AG10803 (cell line): ENCODE measurements around the gene FCGBP.

Experiments
- DNase-seq: peaks from one replicate; pipeline ENCODE4 v3.0.0; 2010; ENCODE audit warnings: low read depth
- H3K4me3 ChIP-seq: 2 replicates; pipeline ENCODE4 v1.5.1; 2011; ENCODE audit warnings: mild to moderate bottlenecking, low read length, control low read depth
- TF ChIP-seq, protein P1 (sequence below): conservative IDR thresholded peaks from 2 replicates; pipeline ENCODE4 v1.5.1; 2011; ENCODE audit warnings: mild to moderate bottlenecking, low read length, control low read depth, inconsistent platforms

The FCGBP gene

DNA sequence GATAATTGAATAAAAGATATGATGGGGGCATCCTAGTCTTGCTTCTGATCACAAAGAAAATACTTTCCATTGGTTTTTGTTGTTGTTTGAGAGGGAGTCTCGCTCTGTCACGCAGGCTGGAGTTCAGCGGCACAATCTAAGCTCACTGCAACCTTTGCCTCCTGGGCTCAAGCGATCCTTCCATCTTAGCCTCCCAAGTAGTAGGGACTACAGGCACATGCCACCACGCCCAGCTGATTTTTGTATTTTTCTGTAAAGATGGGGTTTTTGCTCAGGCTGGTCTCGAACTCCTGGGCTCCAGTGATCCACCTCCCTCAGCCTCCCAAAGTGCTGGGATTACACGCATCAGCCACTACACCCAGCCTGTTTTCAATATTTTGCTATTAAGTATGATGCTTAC lies 19.5 kb upstream of the FCGBP start:
- TF ChIP-seq, protein P1, sequence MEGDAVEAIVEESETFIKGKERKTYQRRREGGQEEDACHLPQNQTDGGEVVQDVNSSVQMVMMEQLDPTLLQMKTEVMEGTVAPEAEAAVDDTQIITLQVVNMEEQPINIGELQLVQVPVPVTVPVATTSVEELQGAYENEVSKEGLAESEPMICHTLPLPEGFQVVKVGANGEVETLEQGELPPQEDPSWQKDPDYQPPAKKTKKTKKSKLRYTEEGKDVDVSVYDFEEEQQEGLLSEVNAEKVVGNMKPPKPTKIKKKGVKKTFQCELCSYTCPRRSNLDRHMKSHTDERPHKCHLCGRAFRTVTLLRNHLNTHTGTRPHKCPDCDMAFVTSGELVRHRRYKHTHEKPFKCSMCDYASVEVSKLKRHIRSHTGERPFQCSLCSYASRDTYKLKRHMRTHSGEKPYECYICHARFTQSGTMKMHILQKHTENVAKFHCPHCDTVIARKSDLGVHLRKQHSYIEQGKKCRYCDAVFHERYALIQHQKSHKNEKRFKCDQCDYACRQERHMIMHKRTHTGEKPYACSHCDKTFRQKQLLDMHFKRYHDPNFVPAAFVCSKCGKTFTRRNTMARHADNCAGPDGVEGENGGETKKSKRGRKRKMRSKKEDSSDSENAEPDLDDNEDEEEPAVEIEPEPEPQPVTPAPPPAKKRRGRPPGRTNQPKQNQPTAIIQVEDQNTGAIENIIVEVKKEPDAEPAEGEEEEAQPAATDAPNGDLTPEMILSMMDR = no peak
- no peak overlapping the region for H3K4me3 ChIP-seq
- DNase-seq = no peak

DNA sequence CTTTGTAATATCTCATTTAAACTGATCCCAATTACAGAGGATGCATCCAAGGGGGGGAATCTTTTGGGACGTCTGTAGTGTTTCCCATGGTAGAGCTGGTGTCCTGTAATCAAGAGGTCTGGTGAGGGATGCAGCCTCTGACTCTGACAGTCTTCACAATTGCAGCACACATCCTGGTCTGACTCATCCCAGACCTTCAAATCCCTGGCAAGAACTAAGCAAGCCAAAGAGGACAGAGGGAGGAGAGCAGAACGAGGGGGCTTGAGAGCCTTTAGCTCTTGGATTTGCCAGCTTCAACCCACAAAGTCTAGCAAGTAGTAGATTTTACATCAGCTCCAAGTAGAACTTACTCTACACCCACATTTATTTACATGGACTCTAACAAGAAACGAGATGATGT lies 17.3 kb upstream of the FCGBP start:
- peak; percentile 11 for DNase-seq
- no peak overlapping the region for H3K4me3 ChIP-seq
- TF ChIP-seq, protein P1 = no peak

DNA sequence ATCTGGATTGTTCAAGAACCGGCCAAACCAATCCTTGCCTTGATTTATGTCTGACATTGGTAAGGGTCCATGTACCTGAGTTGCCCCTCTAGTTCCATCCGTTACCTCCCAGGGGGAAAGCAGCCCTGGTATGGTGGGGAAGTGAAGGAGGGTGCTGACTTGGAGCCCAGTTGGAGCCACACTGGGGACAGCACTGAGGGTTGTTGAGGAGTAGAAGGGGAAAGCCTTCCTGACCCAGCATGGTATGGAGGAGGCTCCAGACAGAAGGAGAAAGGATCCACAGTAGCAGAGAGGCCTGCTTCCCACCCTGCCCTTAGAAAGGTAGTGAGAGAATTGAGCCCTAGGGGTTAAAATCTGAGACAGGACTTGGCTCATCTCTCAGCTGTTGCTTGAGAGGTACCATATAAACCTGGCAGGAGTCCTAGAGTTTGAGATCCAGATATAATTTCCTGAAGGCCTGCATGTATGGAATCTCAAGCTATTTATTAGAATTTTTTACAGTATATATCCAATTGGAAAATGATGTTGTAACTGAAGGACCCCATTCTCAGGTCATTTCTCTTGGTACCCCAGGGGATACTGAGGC lies 16.7 kb upstream of the FCGBP start:
- TF ChIP-seq, protein P1 = no peak
- no peak for DNase-seq
- no peak overlapping the region for H3K4me3 ChIP-seq

DNA sequence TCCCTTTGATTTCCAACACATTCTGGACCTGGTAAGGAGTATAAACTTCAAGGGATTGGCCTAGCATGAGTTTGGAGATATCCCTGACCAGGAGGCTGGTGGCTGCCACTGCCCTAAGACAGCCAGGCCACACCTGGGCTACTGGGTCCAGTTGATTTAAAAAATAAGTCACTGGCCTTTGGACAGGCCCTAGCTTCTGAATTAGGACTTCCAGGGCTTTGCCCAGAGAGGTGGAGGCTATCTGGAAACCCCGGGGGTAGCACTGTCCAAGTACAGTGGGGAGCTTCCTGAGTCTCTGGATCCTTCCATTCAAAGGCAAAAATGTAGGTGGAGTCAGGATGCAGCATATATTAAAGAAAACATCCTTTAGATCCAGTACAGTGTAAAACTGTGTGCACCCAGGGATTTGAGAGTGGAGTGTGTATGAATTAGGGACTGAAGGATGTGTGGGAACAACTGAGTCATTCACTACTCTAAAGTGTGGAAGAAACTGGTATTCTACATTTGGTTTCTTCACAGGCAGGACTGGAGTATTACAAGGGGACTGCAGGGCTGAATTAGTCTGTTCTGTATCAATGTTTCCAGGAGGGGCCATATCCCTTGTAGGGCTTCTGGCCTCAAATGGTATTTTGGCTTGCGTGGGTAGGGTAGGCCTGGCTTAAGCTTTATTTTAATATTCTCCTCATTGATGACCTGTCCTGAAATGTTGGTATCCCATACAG lies 14.8 kb upstream of the FCGBP start:
- no peak overlapping the region for H3K4me3 ChIP-seq
- no peak for DNase-seq
- TF ChIP-seq, protein P1 = no peak

DNA sequence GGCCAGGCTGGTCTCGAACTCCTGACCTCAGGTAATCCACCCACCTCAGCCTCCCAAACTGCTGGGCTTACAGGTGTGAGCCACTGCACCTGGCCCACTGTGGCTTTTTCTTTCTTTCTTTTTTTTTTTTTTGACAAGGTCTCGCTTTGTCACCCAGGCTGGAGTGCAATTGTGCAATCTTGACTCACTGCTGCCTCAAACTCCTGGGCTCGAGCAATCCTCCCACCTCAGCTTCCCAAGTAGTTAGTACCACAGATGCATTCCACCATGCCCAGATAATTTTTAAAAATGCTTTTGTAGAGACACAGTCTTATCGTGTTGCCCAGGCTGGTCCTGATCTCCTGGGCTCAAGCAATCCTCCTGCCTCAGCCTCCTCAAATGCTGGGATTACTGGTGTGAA lies 12.1 kb upstream of the FCGBP start:
- TF ChIP-seq, protein P1 = no peak
- no peak for DNase-seq

DNA sequence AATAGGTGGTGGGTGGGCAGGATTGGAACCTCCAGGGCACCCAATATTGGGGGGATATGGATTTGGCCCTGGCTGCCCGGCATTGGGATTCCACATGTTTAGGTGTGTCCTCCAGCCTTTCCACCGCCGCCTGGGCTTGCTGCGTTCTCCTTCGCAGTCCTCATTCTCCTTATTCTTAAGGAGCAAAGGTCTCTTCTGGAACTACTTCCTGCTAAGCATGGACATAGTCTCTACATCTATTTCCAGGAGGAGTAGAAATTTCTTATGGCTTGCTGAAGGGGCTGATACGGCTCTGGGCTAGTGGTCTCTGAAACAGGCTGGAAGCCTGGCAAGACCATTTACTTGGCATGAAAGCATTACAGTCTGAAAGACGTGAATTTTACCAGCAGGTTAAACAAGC lies 9.2 kb upstream of the FCGBP start:
- DNase-seq = no peak
- H3K4me3 ChIP-seq = no peak overlapping the region
- TF ChIP-seq, protein P1 = no peak

More for the DNA sequence above, 12.1 kb upstream of the FCGBP start:
- H3K4me3 ChIP-seq = no peak overlapping the region

DNA sequence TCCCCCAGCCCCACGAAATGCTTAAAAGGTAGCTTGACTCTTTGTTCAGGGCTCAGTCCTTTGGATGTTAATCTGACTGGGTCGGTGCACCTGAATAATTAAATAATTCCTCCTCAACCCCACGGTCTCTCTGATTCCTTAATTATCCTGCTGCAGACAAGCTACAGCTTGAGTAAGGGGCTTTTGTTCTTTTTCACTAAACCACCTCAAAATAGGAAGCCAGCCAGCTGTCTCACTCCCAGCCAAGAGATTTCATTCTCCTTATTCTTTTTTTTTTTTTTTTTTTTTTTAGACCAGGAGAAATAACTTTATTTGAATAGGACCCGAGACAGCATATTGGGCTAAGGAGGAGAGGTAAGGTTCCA lies 7.9 kb upstream of the FCGBP start:
- H3K4me3 ChIP-seq = no peak overlapping the region
- no peak for DNase-seq
- TF ChIP-seq, protein P1 = no peak
